Measurements from ENCODE around the gene PIK3R1.

DNA sequence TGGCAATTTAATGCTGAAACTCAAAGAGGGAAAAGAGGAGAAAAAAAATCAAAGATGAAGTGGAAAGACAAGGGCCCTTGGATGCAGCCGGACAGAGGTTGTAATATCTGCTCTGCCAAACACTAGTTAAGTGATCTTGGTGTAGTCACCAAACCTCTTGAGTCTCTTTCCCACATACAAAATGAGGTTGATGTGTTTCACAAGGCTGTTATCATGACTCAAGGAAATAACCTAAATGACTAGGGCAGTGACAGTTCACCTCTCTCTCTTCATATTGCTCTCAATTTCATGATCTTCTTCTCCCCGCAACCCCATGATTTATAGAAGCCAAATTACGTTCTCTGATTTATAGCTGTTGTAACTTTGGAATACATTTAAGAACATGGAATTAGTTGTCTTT, 44.9 kb downstream of the PIK3R1 start:
- TF ChIP-seq POLR2A (IDR thresholded peaks at IDR 0.05) (no peak), CTCF (IDR thresholded peaks at IDR 0.05) (no peak), EP300 (IDR thresholded peaks at IDR 0.05) (no peak)

All from stomach (tissue), 4 donors.